Frontal cortex (tissue), 4 donors: ENCODE measurements around the gene RAD51AP1. TPM values are rescaled to one million over a fixed set of nuclear protein-coding genes. Genes with fewer than 3 reads are reported as not detected.
A peak's percentile ranks its signal among the peaks of the same experiment; 100 is the strongest.
"Not testable (repeated sequence)": the region's sequence is repeated elsewhere in the genome, so short reads cannot be mapped to it uniquely, and the experiment has no call there.

ENCODE experiments used
- DNase-seq, 2 donors: peaks; one replicate each; pipeline ENCODE4 v3.0.0; 2012; ENCODE audit warnings: low spot score in 2 of 2
- FAIRE-seq: peaks from 2 replicates; lab custom pipeline; 2012; peaks lifted over from hg19 to GRCh38; lab: Jason Lieb, UNC
- total RNA-seq: library from RNA; depleted of rRNA; stranded (reverse); fragments of >200 nt; gene quantifications from one replicate; pipeline ENCODE4 v1.2.3, GENCODE V29; 2014
- donor health status: control.
- donor health status: control.
- donor health status: control.

Gene RAD51AP1, protein sequence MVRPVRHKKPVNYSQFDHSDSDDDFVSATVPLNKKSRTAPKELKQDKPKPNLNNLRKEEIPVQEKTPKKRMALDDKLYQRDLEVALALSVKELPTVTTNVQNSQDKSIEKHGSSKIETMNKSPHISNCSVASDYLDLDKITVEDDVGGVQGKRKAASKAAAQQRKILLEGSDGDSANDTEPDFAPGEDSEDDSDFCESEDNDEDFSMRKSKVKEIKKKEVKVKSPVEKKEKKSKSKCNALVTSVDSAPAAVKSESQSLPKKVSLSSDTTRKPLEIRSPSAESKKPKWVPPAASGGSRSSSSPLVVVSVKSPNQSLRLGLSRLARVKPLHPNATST
- total RNA-seq = 3.7 TPM

DNA sequence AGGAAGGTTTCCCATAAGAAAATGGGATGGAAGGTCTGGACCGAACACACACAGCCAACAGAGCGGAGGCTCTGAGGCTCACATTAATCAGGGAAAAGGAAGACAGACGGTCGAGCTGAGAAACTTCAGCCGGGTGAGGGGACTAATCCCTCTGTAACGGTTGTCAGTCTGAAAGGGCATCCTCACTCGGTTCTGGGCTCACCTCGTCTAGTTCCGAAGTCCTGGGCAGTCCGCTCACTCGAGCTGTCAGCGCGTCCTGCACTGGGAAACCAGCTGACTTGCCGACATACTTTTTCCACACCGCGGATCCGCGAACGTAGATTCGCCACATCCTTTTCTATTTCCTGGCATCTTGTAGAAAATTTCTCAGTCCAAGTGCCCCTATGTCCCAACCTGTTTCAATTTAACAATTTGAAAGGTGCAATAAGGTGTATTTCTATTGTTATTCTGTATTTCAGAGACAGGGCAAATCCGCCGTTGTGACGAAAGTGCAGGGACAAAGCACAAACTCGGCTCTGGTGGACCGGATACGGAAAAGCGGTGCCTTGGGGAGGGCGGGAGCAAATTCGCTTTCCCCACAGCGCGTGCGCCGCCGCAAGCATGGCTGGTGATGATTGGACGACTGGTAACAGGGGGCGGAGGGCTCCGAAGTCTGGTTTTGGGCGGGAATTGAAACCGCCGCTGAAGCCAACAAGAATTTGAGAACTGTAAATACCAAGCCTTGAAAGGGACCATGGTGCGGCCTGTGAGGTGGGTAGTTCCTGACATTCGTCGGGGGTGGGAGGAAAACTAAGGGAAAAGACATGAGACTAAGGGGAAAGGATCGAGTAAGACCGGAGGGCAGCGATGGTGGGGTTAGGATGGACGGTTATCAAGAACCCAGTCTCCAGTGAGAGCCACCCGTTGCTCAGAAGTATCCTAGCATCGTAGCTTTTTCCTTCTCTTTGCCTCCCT is at the start of gene RAD51AP1:
Gene RAD51AP1, plus strand, starts transcription at position 684 of the 954 bp plus-strand sequence. Its CDS starts 50 bp downstream, at position 734.
- peak; percentile 90 for FAIRE-seq
- peak; percentile 69 to 79 for DNase-seq

DNA sequence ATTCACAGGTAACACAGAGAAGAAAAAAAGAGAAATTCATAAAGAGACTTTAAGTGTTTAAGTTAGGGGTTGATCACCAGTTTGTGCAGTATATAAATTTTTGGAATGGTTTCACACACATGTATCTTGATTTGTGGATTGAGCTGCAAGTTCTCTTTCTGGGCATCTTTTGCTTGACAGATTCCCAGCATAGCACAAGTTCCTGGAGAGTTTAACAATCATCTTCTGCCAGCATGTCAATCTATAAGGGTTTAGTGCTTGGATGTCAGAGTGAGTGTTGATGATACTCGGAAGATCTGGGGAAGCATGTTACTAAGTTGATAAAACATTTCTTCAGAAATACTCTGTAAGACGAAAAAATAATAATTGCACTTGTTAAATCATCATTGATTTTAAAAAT is 49.1 kb upstream of the RAD51AP1 start:
- FAIRE-seq = no peak

DNA sequence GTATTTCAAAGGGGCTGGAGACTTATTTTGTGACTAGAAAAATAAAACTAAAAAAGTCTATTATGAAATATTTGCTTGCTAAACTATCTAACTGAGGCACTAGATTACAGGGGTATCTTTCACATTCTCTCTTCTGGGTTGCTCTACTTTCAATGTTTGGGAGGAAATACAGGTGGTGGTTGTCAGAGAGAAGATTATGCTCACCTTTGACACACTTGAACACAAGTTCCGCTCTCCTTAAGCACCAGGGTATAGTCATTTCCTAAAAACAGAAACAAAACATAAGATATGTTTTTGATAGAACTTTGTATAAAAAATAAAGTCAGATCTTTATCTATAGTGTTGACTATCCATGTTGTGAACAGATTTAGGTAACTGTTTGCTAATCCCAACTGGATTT is 47.7 kb upstream of the RAD51AP1 start:
- FAIRE-seq (no peak), DNase-seq (no peak)

More for the DNA sequence above, 49.1 kb upstream of the RAD51AP1 start:
- DNase-seq = no peak

DNA sequence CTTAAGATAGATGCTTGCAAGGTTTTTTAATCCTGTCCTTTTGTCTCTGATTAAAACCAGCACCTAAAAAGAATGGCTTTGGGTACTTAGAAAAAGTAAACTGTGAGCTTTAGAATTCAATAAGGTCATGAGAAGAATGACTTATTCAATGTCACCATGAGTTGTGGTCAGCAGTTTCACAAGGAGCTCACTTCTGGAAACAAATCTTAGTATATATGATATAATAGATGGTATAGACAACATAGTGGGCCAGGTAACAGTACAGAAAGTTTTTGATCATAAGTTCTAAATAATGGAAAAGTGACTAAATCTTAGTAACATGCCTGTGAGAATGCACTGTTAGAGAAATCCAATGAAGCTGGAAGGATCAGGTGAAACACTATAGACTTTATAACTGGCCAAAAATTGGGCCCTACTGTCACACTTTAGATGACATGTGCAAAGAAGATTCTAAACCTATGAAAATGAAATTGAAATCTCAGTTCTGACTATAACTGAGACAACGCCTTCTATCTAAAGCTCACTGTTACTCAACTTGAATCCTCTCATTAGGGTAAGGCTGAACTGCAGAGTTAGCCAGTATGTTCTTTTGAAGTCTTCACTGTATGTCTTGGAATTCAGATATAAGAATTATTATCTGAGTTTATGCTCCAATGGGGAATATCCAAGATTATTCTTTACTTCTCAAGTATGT is 42.4 kb upstream of the RAD51AP1 start:
- FAIRE-seq = no peak
- no peak for DNase-seq

DNA sequence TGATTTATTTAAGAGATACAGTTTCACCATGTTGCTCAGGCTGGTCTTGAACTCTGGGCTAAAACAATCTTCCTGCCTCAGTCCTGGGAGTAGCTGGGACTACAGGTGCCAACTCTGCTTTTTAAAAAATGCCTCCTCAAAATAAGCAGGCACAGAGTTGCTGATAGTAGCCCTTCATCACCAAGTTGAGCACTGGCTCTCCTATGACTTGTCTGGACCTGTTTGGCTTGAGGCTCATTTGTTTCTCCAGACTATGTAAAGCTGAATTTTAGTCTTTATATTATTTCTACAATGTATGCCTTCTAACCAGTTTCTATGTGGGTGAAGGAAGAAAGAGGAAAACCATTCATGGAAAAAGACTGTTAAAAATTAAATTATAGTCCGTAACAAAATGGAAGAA is 39.5 kb upstream of the RAD51AP1 start:
- no peak for DNase-seq
- no peak for FAIRE-seq

DNA sequence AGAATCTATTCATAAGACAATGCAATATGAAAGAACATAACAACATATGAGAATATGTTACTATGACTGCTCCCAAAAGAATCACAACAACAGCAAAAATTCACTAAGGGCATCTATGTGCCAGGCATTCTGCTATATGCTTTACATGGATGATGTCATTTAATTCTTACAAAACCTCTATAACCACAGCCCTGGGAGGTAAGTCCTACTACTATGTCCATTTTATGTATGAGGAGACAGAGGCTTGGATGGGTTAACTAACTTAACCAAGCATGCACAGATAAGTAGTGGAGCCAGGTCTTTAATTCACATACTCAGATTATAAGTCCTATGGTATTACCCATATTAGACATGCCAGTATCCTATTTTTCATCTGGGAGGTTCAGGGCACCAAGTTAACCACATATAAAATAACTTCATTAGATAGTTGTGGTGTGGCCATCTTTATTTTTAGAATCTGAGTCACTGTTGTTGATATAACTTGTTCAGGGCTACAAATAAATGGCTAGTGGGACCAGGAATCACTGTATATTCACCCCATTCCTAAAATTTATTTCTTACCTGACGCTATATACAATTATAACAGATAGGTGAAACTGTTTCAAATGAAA is 33.2 kb upstream of the RAD51AP1 start:
- no peak for FAIRE-seq
- DNase-seq = no peak

DNA sequence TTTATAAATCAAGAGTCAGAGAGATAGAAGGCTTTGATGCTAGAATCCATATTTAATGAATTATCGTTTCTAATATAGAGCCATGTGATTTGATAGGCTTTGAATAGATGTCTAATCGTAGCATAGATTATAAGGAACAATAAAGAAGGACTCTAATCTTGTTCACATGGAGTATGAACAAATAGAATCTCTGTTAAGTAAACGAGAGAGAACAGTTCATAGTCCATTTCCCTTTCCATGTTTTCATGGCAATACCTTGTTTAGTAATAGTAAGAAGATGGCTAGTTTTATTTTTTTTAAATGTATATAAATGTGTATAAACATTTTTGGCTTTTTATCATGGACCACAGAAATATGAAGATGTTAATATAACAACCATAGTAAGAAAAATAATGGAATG is 32.3 kb upstream of the RAD51AP1 start:
- FAIRE-seq (no peak), DNase-seq (no peak)

DNA sequence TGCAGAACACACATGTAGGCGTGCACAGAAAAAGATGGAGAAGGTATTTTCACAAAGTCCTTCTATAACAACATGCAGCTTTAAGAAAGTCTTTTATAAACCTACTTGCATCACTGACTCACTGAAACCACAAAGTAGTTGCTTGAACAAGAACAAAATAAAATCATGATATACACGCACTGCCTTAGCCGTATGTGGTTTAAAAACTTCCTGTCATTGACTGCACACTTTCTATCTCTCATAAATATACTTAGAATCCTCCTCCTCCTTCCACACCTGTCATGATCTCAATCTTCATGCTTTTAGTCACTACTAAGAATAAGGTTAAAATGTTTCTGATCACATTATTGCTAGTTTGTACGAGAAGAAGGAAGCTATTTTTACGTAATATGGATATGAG is 31.8 kb upstream of the RAD51AP1 start:
- DNase-seq (no peak), FAIRE-seq (no peak)

DNA sequence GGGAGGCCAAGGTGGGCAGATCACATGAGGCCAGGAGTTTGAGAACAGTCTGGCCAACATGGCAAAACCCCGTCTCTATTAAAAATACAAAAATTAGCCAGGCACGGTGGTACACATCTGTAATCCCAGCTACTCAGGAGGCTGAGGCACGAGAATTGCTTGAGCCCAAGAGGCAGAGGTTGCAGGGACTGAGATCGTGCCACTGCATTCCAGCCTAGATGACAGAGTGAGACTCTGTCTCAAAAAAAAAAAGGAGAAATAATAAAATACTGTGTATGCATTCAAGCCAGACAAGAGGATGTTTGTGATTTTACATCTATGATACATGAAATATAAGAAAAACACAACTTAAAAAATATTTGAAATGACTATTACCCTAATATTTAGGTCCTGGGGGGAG is 30.2 kb upstream of the RAD51AP1 start:
- not testable (repeated sequence) for FAIRE-seq, DNase-seq

DNA sequence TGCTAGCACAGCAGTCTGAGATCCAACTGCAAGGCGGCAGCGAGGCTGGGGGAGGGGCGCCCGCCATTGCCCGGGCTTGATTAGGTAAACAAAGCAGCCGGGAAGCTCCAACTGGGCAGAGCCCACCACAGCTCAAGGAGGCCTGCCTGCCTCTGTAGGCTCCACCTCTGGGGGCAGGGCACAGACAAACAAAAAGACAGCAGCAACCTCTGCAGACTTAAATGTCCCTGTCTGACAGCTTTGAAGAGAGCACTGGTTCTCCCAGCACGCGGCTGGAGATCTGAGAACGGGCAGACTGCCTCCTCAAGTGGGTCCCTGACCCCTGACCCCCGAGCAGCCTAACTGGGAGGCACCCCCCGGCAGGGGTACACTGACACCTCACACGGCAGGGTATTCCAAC is 29.4 kb upstream of the RAD51AP1 start:
- not testable (repeated sequence) for DNase-seq, FAIRE-seq

DNA sequence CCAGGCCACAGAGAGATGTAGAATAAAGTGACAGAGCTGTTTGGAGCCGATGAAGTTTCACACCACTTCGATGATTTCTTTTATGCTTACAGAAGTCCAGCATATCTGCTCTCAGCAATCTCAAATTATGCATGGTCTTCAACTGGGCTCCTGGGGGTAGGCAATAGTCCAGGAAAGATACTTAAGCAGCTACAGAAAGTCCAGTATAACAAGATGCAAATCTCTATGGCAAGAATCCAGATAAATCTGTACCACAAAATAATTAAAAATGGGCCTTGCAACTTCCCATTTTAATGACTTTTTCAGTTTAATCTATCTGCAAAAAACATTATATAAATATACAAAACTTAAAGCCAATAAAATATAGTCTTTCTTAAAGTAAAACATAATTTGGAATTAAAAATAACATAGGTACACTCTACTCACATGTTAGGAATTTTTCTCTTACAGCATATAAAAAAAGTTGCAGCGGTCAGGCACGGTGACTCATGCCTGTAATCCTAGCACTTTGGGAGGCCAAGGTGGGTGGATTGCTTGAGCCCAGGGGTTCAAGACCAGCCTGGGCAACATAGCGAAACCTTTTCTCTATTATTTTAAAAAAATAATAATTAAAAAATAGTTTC is 20.5 kb upstream of the RAD51AP1 start:
- no peak for FAIRE-seq

DNA sequence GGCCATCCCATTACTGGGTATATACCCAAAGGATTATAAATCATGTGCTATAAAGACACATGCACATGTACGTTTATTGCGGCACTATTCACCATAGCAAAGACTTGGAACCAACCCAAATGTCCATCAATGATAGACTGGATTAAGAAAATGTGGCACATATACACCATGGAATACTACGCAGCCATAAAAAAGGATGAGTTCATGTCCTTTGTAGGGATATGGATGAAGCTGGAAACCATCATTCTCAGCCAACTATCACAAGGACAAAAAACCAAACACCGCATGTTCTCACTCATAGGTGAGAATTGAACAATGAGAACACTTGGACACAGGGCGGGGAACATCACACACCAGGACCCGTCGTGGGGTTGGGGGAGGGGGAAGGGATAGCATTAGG is 15.2 kb upstream of the RAD51AP1 start:
- FAIRE-seq, DNase-seq: not testable (repeated sequence)

More for the DNA sequence above, 20.5 kb upstream of the RAD51AP1 start:
- DNase-seq = no peak

DNA sequence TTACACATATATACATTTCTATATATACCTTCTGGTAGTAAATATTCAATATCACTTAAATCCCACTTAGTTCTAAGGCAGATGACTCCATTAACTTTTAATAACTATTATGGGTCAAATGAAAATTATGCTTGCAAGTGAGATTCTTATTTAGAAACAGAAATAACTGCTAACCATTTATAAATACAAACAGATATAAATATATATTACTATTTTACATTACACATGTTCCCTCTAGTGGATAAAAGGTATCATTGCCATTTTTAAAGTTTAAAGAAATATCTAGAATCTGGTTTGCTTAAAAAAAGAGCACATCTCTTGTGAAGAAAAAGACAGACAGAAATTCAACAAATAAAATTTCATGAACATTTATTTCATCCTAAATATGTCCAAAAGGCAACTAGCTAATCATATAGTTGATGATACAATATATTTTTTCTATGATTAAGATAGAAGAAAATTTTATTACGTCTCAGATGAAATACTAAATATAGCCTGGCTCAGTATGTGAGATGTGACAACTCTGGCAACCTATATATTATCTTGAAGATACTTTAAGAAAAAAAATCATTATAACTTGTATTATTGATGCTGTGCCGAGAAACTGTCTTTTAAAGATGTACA is 11.7 kb upstream of the RAD51AP1 start:
- DNase-seq = no peak
- peak; percentile 88 for FAIRE-seq

DNA sequence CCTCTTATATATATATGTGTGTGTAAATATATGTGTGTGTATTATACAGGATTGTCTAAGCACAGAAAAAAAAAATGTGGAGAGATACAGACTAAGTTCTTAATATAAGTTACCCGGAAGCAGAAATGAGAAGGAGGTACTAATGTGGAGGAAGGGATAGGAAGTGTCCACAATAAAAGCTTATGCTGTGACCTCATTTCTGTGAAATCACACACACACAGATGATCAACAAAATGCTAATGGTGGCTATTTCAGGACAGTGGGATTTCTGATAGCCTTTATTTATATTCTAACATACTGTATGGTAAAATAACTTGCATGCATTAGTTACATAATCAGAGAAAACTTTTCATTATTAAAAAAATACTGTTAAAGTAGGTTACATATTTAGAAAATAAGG is 8.5 kb upstream of the RAD51AP1 start:
- no peak for FAIRE-seq

DNA sequence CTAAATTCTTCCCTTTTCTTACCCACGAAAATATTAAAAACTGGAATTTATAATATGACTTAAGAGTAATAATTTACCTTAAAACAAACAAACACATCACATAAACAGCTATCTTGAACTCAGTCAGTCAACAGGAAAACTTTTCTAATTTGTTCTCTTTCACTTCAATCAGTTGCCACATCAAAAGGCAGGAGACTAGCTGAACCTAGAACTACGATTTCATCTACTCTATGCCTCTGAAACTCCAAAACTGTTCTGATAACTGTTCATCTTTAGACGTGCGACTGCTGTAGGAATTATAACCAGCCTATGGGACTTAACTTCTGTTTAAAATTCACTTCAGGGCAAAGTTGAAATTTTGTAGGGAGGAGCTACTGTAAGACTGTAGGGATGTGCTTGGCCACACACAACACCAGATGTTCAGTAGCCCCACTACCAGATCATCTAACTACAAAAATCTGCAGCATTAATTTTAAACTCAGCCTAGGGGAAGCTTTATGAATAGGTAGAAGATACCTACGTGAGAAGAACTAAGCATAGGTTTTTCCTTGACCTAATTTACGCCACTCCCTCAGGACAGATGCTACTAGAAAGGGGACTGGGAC is 7.6 kb upstream of the RAD51AP1 start:
- FAIRE-seq (no peak), DNase-seq (no peak)

More for the DNA sequence above, 8.5 kb upstream of the RAD51AP1 start:
- no peak for DNase-seq

DNA sequence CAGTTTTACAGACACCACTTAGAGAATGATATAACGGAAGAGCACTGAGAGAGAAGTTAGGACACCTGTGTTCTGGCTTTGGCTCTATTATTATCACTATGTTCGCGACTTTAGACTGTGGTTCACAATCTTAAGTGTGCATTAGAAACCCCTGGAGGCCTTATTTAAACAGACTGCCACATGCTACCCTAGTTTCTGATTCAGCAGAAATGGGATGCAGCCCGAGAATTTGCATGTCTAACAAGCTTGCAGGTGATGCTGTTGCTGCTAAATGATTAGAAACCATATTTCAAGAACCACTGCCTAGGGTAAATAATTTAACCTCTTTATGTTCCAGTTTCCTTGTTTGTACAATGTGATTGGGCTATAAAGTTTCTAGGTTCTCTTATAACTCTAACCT is 3.6 kb upstream of the RAD51AP1 start:
- DNase-seq (no peak), FAIRE-seq (no peak)

DNA sequence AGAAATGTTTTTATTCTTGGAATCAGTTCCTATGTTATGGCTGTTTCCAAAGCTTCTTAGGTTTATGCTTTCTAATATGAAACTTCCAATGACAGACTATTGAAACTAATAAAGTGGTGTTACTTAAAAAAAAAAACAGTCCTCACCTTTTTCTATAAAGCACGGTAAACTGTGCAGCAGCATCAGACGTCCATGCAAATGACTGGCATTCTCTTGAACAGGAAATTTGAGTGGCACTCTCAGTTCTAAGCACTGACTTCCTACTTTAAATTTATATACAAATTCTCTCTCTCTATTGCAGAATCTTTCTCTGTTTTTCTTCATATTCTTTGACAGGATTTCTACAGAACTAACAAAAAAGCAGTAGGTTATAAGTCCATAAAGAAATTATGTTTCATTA is 2.8 kb upstream of the RAD51AP1 start:
- no peak for FAIRE-seq
- DNase-seq = no peak

DNA sequence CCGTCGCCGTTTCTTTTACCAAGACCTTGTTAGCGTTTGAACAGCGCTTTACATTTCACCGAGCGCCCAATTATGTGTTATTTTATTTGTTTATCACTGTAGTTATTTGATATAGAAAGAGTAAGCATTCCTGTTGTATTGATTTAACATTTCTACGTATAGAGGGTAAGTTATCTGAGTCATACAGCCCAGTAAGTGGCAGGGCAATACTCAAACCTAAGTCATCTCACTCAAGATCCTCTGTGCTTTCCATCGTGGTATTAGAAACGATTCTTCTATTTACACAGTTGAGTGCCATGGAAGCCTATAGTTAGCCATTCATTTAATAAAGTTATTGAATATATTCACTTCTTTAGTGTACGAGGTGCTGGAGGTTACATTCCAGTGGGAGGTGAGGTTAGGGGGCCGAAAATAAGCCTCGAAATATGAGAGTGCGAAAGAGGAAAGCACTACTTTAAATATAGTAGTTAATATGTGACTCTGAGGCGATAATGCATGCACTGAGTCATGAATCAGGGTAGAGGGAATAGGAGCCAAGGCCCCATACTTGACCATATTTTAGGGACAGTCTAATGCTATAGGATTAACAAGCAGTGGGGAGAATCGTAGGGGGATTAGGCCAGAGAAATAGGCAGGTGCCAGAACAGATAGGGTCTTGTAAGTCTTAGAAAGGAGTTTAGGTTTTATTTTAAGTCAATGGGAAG is 629 bp downstream of the RAD51AP1 start:
- FAIRE-seq = no peak
- DNase-seq = no peak
